GM18505 (cell line): ENCODE measurements around the gene MYCL.
"Not testable (repeated sequence)": the region's sequence is repeated elsewhere in the genome, so short reads cannot be mapped to it uniquely, and the experiment has no call there.

Experiments
- ATAC-seq: cut with Tn5 transposase; IDR thresholded peaks from one replicate; pipeline ENCODE4 v1.9.1; 2021; ENCODE audit not compliant: unreplicated experiment
- POLR2A ChIP-seq: IDR thresholded peaks from 4 replicates; pipeline ENCODE4 v1.6.1; 2011; ENCODE audit warnings: borderline replicate concordance; ENCODE audit not compliant: insufficient read depth, insufficient read length; ENCODE audit errors: extremely low read depth

Gene MYCL

DNA sequence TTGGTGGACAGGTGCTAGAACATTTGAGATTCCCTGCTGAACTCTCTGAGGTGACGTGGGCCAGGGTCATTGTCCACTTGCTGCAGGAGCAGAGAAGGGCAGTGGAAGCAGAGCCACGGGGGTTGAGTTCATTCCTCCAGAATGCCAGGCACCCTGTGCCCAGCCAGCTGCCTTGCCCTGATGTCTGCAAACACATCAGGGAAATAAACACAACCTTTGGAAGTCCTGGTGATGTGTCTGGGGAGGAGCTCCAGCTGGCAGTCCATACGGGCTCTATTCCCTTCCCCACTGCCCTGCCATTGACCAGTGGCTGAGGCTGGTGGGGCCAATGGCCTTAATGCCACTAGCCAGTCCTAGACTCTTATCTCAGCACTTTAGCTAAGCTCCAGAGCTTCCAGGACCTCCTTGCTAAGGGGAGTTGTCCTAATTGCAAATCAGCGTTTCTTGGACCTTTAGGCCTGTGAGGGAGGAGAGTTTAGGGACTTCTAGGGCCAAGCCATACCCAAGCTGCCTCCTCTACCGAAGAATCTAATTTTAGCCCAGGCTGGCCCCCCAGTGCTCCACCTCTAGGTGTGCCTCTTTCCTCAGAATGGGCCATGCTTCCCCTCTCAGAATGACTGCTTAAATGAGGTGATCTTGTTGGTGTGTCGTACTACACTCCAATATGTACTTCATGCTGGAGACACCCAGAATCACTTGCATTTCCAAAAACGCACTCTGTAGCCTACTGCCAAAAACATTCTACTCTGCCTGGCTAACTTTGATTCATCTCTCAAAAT lies 27.3 kb upstream of the MYCL start:
- no peak for TF ChIP-seq POLR2A

DNA sequence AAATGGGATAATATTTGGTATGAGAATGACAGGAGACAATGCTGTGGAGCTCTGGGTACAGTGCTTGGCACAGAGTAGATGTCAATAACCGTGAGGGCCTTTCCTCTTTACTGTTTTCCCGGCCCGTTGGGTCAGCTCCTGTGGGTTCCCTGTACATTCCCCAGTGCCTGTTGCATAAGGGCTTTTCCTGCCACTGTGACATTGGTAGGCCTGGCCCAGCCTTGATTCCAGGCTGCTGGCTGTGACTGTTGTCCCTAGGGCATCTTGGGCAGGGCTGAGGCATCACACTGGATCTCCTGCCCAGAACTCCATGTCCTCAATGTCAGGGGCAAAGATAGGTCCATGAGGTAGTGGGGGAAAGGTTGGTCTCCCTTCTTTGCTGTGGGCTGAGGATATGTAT lies 25.8 kb upstream of the MYCL start:
- TF ChIP-seq POLR2A: no peak
- ATAC-seq: no peak

More for the DNA sequence above, 27.3 kb upstream of the MYCL start:
- no peak for ATAC-seq

DNA sequence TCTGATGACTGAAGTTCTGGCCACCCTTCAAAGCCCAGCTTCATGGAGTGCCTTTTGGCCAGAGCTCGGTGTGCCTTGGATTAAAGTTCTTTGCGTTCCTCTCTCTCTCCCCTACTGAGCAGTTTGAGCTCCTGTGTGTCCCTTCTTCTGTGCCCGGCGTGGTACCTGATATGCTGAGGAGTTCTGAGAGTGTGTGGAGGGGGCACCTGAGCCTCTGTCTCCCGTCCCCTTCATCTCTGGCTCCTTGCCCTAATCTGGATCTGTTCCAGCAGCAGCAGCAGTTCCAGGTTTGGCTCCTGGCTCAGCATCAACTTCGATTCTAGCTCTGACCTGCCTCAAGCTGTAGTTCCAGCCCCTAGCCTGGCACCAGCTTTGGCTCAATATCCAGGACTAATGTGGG lies 25.1 kb upstream of the MYCL start:
- no peak for TF ChIP-seq POLR2A
- ATAC-seq: no peak

GRCh38 chr1:39926343-39926793 lies 24.7 kb upstream of the MYCL start:
- TF ChIP-seq POLR2A: no peak
- ATAC-seq: no peak

GRCh38 chr1:39925721-39926342 lies 24.1 kb upstream of the MYCL start:
- ATAC-seq: no peak
- TF ChIP-seq POLR2A: no peak

DNA sequence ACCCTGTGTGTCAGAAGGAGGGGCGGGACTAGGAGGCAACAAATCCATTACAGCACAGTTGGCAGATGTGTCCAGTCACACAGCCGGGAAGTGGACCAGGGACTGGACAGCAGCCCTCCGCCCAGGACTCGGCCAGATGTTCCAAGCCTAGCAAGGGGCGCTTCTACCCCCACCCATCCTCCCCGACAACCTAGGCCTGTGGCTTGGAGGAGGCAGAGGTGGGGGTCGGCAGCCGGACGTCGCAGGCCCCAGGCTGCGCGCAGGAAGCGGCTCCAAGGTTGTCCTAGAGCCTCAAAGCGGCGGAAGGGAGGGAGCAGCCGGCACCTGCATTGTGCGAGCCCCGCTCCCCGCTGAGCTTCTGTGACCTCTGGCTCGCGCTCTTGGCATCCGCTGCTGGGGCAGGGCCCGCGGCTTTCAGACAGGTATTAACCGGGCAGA lies 20.6 kb upstream of the MYCL start:
- ATAC-seq: no peak

GRCh38 chr1:39919545-39919944 lies 17.8 kb upstream of the MYCL start:
- TF ChIP-seq POLR2A: no peak

More for the DNA sequence above, 20.6 kb upstream of the MYCL start:
- no peak for TF ChIP-seq POLR2A

DNA sequence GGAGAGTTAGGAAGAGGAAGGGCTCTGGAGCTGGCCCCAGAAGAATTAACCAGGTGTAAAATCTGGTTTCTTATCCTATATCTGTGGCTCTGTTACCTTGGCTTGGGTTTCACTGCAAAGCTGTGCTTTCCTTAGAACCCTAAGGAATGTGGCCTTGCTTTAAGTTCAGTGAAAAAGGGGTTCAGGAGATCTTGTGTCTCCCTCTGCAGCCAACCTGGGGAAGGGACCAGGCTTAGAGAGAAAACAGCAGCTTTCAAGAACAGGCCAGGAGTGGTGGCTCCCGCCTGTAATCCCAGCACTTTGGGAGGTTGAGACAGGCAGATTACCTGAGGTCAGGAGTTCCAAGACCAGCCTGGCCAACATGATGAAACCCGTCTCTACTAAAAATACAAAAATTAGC lies 16.1 kb upstream of the MYCL start:
- TF ChIP-seq POLR2A: no peak
- ATAC-seq: no peak

More at GRCh38 chr1:39919545-39919944, 17.8 kb upstream of the MYCL start:
- ATAC-seq: no peak

DNA sequence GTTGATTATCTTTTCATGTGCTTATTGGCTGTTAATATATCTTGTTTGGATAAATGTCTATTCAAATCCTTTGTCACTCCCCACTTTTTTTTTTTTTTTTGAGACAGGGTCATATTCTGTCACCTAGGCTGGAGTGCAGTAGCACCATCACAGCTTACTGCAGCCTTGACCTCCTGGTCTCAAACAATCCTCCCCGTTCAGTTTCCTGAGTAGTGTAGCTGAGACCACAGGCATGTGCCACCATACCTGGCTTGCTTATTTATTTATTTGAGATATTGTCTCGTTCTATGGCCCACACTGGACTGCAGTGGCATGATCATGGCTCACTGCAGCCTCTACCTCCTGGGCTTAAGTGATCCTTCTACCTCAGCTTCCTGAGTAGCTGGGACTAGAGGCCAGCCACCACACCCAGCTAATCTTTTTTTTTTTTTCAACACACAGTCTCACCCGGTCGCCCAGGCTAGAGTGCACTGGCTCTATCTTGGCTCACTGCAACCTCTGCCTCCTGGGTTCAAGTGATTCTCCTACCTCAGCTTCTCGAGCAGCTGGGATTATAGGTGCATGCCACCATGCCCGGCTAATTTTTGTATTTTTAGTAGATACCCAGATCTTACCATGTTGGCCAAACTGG lies 13.9 kb upstream of the MYCL start:
- no peak for TF ChIP-seq POLR2A
- no peak for ATAC-seq

DNA sequence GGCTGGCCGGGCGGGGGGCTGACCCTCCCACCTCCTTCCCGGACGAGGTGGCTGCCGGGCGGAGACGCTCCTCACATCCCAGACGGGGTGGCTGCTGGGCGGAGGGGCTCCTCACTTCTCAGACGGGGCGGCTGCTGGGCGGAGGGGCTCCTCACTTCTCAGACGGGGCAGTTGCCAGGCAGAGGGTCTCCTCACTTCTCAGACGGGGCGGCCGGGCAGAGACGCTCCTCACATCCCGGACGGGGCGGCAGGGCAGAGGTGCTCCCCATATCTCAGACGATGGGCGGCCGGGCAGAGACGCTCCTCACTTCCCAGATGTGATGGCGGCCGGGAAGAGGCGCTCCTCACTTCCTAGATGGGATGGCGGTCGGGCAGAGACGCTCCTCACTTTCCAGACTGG lies 11.4 kb upstream of the MYCL start:
- ATAC-seq: not testable (repeated sequence)

DNA sequence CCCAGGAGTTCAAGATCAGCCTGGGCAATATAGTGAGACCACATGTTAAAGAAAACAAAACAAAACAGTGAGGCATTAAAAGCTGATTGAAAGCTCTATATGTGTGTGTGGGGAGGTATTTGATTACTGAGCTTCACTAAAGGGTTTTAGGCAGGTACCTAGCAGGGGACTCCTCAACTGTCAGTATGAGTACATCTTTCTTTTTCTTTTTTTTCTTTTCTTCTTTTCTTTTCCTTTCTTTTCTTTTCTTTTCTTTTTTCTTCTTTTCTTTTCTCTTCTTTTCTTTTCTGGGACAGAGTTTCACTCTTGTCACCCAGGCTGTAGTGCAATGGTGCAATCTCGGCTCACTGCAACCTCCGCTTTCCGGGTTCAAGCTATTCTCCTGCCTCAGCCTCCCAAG lies 8.5 kb upstream of the MYCL start:
- no peak for TF ChIP-seq POLR2A
- no peak for ATAC-seq

DNA sequence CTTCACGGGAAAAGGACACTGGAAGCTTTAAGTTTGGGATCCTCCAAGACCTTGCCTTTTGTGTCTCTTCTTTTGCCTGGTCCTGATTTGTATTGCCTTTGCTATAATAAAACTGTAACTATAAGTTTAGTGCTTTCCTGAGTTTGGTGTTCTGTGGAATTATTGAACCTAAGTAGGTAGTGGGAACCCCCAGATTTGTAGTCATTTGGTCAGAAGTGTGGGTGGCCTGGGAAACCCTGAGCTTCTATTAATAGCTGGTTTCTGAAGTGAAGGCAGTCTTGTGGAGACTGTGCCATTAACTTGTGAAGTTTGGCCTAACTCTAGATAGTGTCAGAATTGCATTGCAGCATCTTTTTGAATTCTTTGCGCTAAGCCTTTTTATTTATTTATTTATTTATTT lies 6.8 kb upstream of the MYCL start:
- ATAC-seq: no peak
- TF ChIP-seq POLR2A: no peak

DNA sequence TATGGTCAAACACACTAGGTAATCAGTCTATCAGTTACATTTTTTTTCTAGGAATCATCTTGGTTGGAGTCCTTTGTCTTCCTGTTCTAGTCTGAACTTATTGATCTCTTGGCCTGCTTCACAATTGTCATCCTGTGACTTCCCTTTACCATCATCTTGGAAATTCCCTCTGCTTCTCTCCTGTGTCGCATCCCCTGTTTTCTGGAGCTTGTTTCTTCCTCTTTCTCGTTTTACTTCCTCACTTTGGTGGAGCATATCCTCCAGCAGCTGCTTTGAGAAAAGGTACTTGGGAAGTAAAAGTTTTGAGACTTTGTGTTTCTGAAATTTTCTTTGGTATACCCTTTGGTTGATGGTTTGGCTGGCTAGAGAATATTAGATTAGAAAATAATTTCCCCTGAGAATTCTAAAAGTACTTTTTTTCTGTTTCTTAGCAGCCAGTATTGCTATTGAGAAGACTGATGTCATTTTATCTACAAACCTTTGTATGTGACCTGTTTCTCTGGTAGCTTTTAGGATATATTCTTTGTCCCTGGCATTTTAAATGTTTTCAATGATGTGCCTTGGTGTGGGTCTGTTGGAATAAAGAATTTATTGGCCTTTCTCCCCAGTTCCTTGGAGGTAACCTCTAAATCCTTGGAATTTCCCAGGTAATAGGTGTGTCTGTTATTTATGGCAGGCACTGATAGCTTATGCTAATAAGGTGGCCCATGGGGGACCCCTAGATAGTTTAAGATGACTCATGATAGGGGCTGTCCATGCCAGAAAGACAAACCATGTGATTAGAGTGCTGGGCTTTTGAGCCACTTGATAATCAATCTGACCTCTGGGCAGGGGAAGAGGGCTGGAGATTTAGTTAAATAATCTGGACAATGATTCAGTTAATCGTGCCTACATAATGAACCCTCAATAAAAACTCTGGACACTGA lies 6.1 kb upstream of the MYCL start:
- TF ChIP-seq POLR2A: no peak
- no peak for ATAC-seq
